Stimulated activated CD8-positive, alpha-beta memory T cell treated with anti-CD3 and anti-CD28 coated beads, Interleukin-4, amount 100 ng/mL, for 1 hour (primary cell): Measurements from ENCODE around the gene HS3ST3B1.

ENCODE experiments used
- DNase-seq, 2 donors: peaks; one replicate each; pipeline ENCODE4 v3.0.0-alpha.2; 2020; ENCODE audit warnings: low read depth in 2 of 2, low spot score in 1 of 2

Gene HS3ST3B1

DNA sequence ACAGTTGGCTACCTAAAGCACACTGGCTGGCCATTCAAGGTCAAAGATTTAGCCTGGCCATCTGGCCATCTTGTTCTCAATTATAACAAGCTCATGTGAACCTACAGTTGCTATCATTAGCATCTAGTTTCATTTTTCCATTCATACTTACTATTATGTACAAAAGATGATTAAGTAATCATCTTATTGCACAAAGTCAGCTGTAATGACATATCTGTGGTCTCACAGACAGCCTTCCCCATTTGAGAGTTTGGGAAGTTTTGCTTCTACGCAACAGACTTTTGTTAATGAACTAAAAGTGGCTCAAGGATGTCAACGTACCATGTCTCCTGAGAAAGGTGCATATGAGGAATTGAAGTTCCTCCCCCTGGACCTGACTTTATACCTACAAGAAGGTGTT, 51.3 kb downstream of the HS3ST3B1 start:
- DNase-seq = no peak

DNA sequence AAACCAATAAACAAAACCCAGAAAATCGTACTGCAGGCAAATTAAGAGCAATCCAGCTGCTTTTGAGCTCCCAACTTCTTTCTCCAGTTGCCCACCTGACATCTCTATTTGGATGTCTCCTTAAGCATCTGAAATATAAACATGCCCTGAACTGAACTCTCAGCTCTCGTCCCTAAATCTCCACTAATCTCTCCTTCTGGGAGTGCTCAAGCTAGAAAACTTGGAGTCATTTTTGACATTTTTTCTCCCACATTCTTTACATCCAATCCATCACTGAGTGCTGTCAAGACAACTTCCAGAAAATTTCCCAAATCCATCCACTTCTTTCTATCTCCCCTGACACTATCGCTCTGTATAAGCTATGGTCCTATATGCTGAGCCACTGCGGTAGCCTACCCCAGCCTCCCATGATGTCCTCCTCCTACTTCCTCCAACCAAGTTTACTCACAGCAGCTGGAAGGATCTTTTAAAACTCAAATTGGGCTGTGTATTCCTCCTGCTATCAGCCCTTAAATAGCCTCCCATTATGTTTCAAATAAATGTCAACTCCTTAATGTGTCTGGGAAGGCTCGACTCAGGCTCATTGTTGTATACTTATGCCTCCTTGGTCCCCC, 53.1 kb downstream of the HS3ST3B1 start:
- DNase-seq = no peak

- no peak for DNase-seq
Observed at GRCh38 chr17:14354807-14355206, 53.9 kb downstream of the HS3ST3B1 start.

DNA sequence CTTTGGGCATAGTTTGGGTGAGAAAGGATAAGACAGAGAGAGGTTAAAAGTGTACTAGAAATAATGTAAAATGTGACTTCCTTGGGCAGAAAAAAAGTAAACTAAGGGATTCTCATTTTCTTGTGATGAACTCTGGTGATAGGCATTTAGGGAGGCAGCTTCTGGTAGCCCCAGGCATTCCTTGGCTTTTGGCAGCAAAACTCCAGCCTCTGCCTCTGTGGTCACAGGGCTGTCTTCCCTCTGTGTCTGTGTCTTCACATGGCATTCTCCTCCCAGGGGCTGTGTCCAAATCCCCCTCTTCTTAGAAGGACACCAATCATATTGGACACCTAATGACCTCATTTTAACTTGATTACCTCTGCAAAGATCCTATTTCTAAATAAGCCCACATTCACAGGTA, 54.7 kb downstream of the HS3ST3B1 start:
- DNase-seq = no peak

GRCh38 chr17:14359163-14360020, 58.5 kb downstream of the HS3ST3B1 start:
- peak; percentile 14 to 15 for DNase-seq

GRCh38 chr17:14360856-14361255, 60.0 kb downstream of the HS3ST3B1 start:
- DNase-seq = no peak

DNA sequence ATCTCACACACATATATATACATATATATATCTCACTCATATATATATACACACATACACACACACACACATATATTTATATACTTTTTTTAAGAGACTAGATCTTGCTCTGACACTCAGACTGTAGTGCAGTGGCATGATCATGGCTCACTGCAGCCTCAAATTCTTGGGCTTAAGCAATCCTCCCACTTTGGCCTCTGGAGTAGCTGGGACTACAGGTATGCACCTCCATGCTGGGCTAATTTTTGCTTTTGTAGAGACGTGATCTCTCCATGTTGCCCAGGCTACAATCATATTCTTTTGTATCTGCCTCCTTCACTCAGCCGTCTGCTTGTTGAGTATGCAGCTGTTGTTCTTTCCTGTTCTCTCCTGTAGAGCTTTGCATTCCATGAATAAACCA, 60.6 kb downstream of the HS3ST3B1 start:
- DNase-seq = no peak

- DNase-seq = no peak
Observed at GRCh38 chr17:14361945-14362508, 61.1 kb downstream of the HS3ST3B1 start.

- DNase-seq = no peak
Observed at GRCh38 chr17:14366199-14366598, 65.3 kb downstream of the HS3ST3B1 start.

- no peak for DNase-seq
Observed at GRCh38 chr17:14372461-14372860, 71.6 kb downstream of the HS3ST3B1 start.

GRCh38 chr17:14372905-14373613, 72.2 kb downstream of the HS3ST3B1 start:
- DNase-seq = no peak

DNA sequence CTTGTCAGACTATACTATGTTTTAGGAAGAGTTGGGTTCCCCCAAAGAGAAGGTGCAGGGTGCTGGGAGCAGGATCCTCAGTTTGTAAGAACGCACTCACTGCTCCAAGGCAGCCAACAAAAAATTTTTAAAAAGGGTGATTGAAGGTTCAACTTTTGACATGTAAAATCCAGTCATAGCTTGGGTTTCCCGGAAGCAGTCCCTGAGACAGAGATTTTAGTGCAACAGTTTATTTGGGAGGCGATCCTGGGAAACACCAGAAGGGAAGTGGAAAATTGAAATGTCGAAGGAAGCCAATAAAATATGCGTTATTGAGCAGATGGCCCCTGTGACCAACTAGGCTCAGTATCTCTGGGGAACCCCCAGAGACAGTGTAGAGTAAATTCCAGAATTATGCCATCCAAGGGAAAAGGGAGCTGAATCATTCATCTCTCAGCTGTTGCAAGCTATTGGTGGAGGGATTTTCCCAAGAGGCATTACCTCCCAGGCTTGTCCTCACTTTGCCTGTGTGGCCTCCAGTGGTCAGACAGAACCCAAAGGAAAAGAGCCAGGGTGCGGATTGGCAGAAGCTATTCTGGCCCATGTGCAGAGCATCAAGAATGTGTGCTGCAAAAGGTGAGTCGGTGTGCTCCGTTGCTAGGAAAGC, 72.9 kb downstream of the HS3ST3B1 start:
- DNase-seq = no peak

GRCh38 chr17:14374268-14374667, 73.4 kb downstream of the HS3ST3B1 start:
- DNase-seq = no peak

DNA sequence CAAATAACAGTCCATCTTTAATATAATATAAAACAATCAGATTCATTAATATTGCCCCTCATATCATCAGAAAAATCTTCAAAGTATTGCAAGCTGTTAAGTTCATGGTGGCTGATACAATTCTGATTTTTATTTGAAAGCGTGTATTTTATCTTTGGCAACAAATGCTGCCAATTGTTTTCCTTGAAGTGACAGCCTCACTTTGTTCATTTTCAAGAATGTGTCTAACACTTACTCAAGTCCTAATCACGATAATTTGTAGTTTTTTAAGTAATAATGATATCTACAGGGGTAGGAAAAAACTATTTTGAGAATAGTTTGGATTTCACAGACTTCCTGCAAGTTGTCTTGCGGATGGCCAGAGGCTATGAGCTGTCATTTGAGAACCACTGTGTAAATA, 75.8 kb downstream of the HS3ST3B1 start:
- no peak for DNase-seq

DNA sequence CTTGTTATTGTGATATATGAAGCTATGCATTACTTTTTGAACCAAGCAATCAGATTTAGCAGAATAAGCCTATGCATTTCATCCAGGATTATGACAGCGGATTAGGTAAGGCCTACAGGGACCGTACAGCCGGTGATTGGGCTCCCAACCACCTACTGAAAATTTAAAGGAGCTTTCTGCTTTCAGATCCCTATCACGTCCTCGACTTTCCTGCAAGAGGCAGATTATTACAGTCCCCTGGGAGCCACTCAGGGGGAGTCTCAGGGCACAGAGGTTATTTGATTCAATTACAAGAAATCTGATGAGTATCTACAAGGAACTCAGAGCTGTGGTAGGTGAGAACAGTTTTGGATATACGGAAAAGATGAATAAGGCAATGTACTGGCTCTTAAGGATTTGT, 80.7 kb downstream of the HS3ST3B1 start:
- no peak for DNase-seq

DNA sequence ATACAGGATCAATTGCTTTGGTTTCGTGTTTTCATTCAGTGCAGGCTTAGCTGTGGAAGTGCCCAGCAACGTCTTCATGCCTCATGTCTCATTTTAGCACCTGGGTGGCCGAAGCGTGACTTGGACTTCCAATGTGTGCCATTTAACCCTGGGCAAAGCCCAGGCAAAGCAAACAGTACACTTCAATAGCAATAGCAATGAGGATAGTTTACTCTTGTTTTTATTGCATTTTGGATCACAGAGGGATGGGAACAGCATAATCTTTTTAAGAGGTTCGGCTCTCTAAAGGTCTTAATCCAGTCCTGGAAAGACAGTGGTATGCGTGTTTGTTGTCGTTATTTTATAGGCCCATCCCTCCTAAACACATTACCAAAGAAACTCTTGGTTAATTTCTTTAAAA, 86.2 kb downstream of the HS3ST3B1 start:
- no peak for DNase-seq

DNA sequence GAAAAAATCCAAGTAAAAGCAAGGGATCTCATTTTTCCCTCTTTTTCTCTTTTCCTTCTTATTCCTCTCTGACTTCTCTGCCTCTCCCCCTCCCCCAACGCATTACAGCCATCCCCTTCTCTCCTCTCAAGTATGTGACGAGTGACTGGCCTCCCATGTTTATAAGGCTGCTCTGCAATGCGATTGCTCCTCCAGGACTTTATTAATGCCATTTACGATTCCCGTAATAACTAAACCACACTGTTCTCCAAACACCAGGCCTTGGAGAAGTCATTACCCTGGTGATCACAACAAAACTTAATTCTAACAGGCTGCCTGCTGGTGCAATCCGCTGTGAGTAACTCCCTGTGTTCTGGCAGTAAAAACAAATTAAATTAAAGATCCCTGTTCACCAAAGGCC, 88.8 kb downstream of the HS3ST3B1 start:
- DNase-seq = no peak

DNA sequence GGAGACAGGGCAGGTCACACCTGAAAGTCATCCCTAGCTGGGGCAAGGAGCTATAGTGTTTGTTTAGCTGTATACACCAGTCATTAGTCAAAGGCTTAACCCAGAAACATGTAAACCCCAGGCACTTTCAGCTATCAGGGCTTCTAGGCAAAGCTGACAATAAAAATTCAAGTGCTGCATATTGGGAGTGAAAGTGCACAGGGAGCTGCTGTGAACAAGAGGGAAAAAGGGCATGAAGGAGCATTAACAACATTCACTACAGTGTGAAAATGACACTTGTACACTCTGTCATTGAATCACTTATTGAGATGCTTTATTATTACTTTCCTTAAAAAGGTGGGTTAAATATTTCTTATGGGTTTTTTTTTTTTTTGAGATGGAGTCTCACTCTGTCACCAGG, 92.8 kb downstream of the HS3ST3B1 start:
- no peak for DNase-seq

- no peak for DNase-seq
Observed at GRCh38 chr17:14395255-14395654, 94.4 kb downstream of the HS3ST3B1 start.

DNA sequence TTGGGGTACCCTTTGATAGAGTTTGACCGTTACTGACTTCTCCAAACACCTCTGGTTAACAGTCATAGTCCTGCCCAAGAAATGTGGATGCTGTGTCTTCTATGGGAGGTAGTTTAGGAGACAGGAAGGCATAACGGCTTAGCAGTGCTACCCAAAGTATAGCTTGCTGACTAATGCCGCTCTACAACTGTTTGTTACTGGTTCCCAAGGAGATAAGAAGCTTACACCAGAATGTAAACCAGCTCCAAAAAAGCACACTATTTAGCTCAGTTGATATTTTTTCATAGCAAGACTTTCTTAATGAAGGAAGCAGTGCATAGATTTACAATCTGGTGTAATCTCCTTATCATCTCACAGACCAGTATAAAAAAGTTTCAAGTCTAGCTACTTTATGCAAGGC, 95.7 kb downstream of the HS3ST3B1 start:
- no peak for DNase-seq

DNA sequence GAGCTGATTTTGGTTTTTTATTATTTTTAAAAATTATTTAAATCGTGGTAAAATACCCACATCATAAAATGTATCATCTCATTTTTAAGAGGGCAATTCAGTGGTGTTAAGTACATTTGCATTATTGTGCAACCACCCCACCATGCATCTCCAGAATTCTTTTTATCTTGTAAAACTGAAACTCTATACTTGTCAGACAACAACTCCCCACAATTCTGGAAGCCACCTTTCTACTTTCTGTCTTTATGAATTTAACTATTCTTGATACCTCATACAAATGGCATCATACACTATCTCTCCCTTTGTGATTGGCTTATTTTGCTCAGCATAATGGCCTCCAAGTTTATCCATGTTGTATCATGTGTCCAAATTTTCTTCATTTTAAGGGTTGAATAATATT, 97.9 kb downstream of the HS3ST3B1 start:
- DNase-seq = no peak
